A549 (cell line): ENCODE results near the gene GPR183. TPM values are rescaled to one million over a fixed set of nuclear protein-coding genes. Genes with fewer than 3 reads are reported as not detected.
A peak's percentile ranks its signal among the peaks of the same experiment; 100 is the strongest.

ENCODE experiments used
- ATAC-seq, 2 experiments: fragments of 200-7000 bp in 1 of 2; fragments of >200 bp in 1 of 2; cut with Nextera tagmentation in 1 of 2; cut with Tn5 transposase in 1 of 2; 3 replicates each; pipeline versions ENCODE4 v1.8.0 to v1.9.1; 2018 to 2020; ENCODE audit warnings: mild to moderate bottlenecking in 1 of 2, moderate library complexity in 1 of 2
- CTCF ChIA-PET: fragments of 300-600 bp; sonication (Branson Sonifier 250); formaldehyde crosslinking; extraction: SDS; loops from one replicate; lab custom pipeline; 2021; ENCODE audit warnings: antibody characterized with exemption, inconsistent platforms; lab: Yijun Ruan, JAX
- POLR2A ChIA-PET: fragments of 350-600 bp; formaldehyde crosslinking; extraction: SDS; loops from one replicate; lab custom pipeline; 2021; ENCODE audit warnings: antibody characterized with exemption, inconsistent platforms; lab: Yijun Ruan, JAX
- DNase-seq, 2 experiments: peaks; one replicate each; pipeline versions ENCODE4 v3.0.0 to v3.0.0-alpha.2; 2011 to 2016; ENCODE audit warnings: low read depth in 1 of 2, low spot score in 1 of 2
- FAIRE-seq: peaks from 2 replicates; lab custom pipeline; 2011; peaks lifted over from hg19 to GRCh38; lab: Jason Lieb, UNC
- H3K27ac ChIP-seq, 2 experiments: fragments of >200 bp; sonication (Bioruptor Twin); formaldehyde crosslinking; 3 replicates each; pipeline ENCODE4 v1.5.1; 2016 to 2017
- H3K4me1 ChIP-seq: fragments of >200 bp; sonication (Bioruptor Twin); formaldehyde crosslinking; 3 replicates; pipeline ENCODE4 v1.6.1; 2016
- H3K4me2 ChIP-seq: fragments of >200 bp; sonication (Bioruptor Twin); formaldehyde crosslinking; 3 replicates; pipeline ENCODE4 v1.6.1; 2016
- H3K4me3 ChIP-seq: fragments of >200 bp; sonication (Bioruptor Twin); formaldehyde crosslinking; 3 replicates; pipeline ENCODE4 v1.5.1; 2016
- H3K9me3 ChIP-seq: fragments of >200 bp; sonication (Bioruptor Twin); formaldehyde crosslinking; 3 replicates; pipeline ENCODE4 v1.6.1; 2016
- CBX2 ChIP-seq: fragments of 200-600 bp; sonication (generic); IDR thresholded peaks from 2 replicates; pipeline ENCODE4 v1.6.1; 2016; ENCODE audit warnings: low read depth, mild to moderate bottlenecking, borderline replicate concordance
- CBX8 ChIP-seq: fragments of 200-600 bp; sonication (generic); IDR thresholded peaks from 2 replicates; pipeline ENCODE4 v1.6.1; 2016
- ELK1 ChIP-seq: fragments of 150-350 bp; IDR thresholded peaks from 2 replicates; pipeline ENCODE4 v1.6.1; 2014; ENCODE audit warnings: low read depth, mild to moderate bottlenecking, low read length
- FOSB ChIP-seq: fragments of 250-450 bp; sonication (Bioruptor Pico); IDR thresholded peaks from 2 replicates; pipeline ENCODE4 v1.5.0; 2020; ENCODE audit warnings: mild to moderate bottlenecking, moderate library complexity
- HES2 ChIP-seq: fragments of >200 bp; sonication (Bioruptor Twin); formaldehyde crosslinking; IDR thresholded peaks from 2 replicates; pipeline ENCODE4 v1.6.1; 2016
- HEYL ChIP-seq: fragments of 250-450 bp; sonication (Bioruptor Pico); IDR thresholded peaks from 2 replicates; pipeline ENCODE4 v1.8.0; 2021; ENCODE audit warnings: mild to moderate bottlenecking, moderate library complexity
- HOXB13 ChIP-seq: fragments of 250-450 bp; sonication (Bioruptor Pico); IDR thresholded peaks from 2 replicates; pipeline ENCODE4 v1.5.0; 2020; ENCODE audit warnings: low read depth, mild to moderate bottlenecking, moderate library complexity
- KDM5A ChIP-seq: fragments of 200-600 bp; sonication (generic); IDR thresholded peaks from 2 replicates; pipeline ENCODE4 v1.6.1; 2016; ENCODE audit warnings: antibody characterized with exemption, mild to moderate bottlenecking
- MAFK ChIP-seq: fragments of 450-650 bp; IDR thresholded peaks from 2 replicates; pipeline ENCODE4 v1.6.1; 2014; ENCODE audit not compliant: partially characterized antibody
- MAX ChIP-seq: IDR thresholded peaks from 2 replicates; pipeline ENCODE4 v1.6.1; 2012
- MAZ ChIP-seq: fragments of 150-350 bp; IDR thresholded peaks from 2 replicates; pipeline ENCODE4 v1.6.1; 2014; ENCODE audit warnings: antibody characterized with exemption, low read depth, low read length, borderline replicate concordance
- NFE2L2 ChIP-seq: fragments of 150-350 bp; conservative IDR thresholded peaks from 2 replicates; pipeline ENCODE4 v1.6.1; 2014; ENCODE audit warnings: low read length
- NPAS2 ChIP-seq: fragments of 250-450 bp; sonication (Bioruptor Pico); IDR thresholded peaks from 2 replicates; pipeline ENCODE4 v1.8.0; 2022; ENCODE audit warnings: mild to moderate bottlenecking, moderate library complexity, borderline replicate concordance
- POLR2AphosphoS2 ChIP-seq: conservative IDR thresholded peaks from 2 replicates; pipeline ENCODE4 v1.6.1; 2012; ENCODE audit warnings: low read length, improper control_type of control experiment, inconsistent platforms
- RAD21 ChIP-seq, 2 experiments: fragments of >200 bp in 1 of 2; sonication (Bioruptor Twin) in 1 of 2; formaldehyde crosslinking in 1 of 2; IDR thresholded peaks in 1 of 2; conservative IDR thresholded peaks in 1 of 2; 2 replicates in 1 of 2; 3 replicates in 1 of 2; pipeline ENCODE4 v1.6.1; 2012 to 2018; ENCODE audit warnings: inconsistent platforms in 1 of 2
- TP53 ChIP-seq: fragments of 250-450 bp; sonication (Bioruptor Pico); IDR thresholded peaks from 2 replicates; pipeline ENCODE4 v1.5.0; 2021; ENCODE audit warnings: mild to moderate bottlenecking, moderate library complexity
- ZC3H11A ChIP-seq: fragments of 450-650 bp; IDR thresholded peaks from 2 replicates; pipeline ENCODE4 v1.6.1; 2014; ENCODE audit warnings: antibody characterized with exemption, mild to moderate bottlenecking
- ZSCAN20 ChIP-seq: fragments of 250-450 bp; sonication (Bioruptor Pico); IDR thresholded peaks from 2 replicates; pipeline ENCODE4 v1.8.0; 2022; ENCODE audit warnings: mild to moderate bottlenecking, moderate library complexity
- WGBS: methylation state at CpG from one replicate; pipeline ENCODE4 v1.1.6; 2017; ENCODE audit errors: missing lambda C conversion rate; 5-methylcytosine and 5-hydroxymethylcytosine counted together
- polyA plus RNA-seq, 4 experiments: library from polyadenylated mRNA; depleted of rRNA in 3 of 4; stranded (reverse); fragments of >200 nt; fragmentation: RNase III in 1 of 4; extraction: RNeasy Plus Mini Kit Qiagen cat#74134 plus additional on column Dnase treatment in 1 of 4; gene quantifications; 2 replicates in 3 of 4; 3 replicates in 1 of 4; pipeline ENCODE4 v1.2.3, GENCODE V29; 2011 to 2017
- TF ChIP-seq, protein P1 (sequence below): fragments of >200 bp; sonication (Bioruptor Twin); formaldehyde crosslinking; IDR thresholded peaks from 3 replicates; pipeline ENCODE4 v1.5.1; 2016
- TF ChIP-seq, protein P2 (sequence below): fragments of 250-450 bp; sonication (Bioruptor Pico); IDR thresholded peaks from 2 replicates; pipeline ENCODE4 v1.5.0; 2021; ENCODE audit warnings: mild to moderate bottlenecking, moderate library complexity, borderline replicate concordance
- TF ChIP-seq, protein P3 (sequence below): fragments of 250-450 bp; sonication (Bioruptor Pico); IDR thresholded peaks from 2 replicates; pipeline ENCODE4 v1.5.0; 2020; ENCODE audit warnings: low read depth, mild to moderate bottlenecking, moderate library complexity

Gene GPR183
- polyA plus RNA-seq, 2 of the 4 experiments (the other 2 are of a cell fraction), result not detected

DNA sequence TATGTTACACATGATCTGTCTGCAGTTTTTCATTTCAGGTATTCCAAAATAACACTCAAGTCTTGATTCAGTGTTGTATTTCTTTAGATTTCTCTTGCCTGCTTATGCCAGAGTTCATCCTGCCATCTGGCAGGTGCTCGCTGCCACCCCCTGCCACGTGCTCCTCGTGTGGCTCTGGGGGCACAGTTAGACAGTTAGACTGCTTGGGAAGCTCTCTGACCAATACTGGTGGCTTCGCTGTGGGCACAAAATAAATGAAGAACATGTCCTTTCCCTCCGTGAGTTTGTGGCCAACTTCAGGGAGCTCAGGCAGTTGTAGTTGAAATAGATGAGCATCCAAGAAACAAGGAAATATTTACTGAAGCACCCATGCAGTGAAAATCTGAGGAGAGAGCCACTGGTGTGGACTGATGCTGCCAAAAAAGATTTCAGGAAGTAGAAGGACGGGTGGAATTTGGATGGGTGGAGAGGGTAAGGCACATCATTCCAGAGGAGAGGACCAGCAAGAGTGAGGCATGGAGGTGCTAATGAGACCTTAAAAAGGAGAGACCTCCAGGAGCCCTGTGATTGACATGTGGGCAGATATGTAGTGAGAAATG is 37.5 kb upstream of the GPR183 start:
- 89% methylated on average over 6 of the region's 6 CpGs for WGBS
- Histone ChIP-seq H3K4me1 (no peaks in the 10 kb centered on the region), H3K27ac (no peak overlapping the region), H3K9me3 (no peaks in the 10 kb centered on the region), H3K4me2 (no peak overlapping the region), H3K4me3 (no peak overlapping the region)
- no peak for FAIRE-seq
- TF ChIP-seq KDM5A, result no peak
- TF ChIP-seq, protein P1, sequence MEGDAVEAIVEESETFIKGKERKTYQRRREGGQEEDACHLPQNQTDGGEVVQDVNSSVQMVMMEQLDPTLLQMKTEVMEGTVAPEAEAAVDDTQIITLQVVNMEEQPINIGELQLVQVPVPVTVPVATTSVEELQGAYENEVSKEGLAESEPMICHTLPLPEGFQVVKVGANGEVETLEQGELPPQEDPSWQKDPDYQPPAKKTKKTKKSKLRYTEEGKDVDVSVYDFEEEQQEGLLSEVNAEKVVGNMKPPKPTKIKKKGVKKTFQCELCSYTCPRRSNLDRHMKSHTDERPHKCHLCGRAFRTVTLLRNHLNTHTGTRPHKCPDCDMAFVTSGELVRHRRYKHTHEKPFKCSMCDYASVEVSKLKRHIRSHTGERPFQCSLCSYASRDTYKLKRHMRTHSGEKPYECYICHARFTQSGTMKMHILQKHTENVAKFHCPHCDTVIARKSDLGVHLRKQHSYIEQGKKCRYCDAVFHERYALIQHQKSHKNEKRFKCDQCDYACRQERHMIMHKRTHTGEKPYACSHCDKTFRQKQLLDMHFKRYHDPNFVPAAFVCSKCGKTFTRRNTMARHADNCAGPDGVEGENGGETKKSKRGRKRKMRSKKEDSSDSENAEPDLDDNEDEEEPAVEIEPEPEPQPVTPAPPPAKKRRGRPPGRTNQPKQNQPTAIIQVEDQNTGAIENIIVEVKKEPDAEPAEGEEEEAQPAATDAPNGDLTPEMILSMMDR, result no peak
- TF ChIP-seq NFE2L2, result no peak
- TF ChIP-seq FOSB, result no peak
- TF ChIP-seq ZC3H11A, result no peak
- TF ChIP-seq MAX, result no peak
- no peak for TF ChIP-seq NPAS2
- TF ChIP-seq ZSCAN20 (CRISPR knock-in tag), result no peak
- no peak for TF ChIP-seq HES2
- TF ChIP-seq, protein P2, sequence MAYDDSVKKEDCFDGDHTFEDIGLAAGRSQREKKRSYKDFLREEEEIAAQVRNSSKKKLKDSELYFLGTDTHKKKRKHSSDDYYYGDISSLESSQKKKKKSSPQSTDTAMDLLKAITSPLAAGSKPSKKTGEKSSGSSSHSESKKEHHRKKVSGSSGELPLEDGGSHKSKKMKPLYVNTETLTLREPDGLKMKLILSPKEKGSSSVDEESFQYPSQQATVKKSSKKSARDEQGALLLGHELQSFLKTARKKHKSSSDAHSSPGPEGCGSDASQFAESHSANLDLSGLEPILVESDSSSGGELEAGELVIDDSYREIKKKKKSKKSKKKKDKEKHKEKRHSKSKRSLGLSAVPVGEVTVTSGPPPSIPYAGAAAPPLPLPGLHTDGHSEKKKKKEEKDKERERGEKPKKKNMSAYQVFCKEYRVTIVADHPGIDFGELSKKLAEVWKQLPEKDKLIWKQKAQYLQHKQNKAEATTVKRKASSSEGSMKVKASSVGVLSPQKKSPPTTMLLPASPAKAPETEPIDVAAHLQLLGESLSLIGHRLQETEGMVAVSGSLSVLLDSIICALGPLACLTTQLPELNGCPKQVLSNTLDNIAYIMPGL (CRISPR knock-in tag), result no peak
- TF ChIP-seq HEYL (CRISPR knock-in tag), result no peak
- TF ChIP-seq CBX8, result no peak
- TF ChIP-seq, protein P3, sequence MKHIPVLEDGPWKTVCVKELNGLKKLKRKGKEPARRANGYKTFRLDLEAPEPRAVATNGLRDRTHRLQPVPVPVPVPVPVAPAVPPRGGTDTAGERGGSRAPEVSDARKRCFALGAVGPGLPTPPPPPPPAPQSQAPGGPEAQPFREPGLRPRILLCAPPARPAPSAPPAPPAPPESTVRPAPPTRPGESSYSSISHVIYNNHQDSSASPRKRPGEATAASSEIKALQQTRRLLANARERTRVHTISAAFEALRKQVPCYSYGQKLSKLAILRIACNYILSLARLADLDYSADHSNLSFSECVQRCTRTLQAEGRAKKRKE (CRISPR knock-in tag), result no peak
- no peak for ATAC-seq
- CTCF ChIA-PET, result no interaction called here
- POLR2A ChIA-PET, result no interaction called here
- no peak for DNase-seq

- Histone ChIP-seq H3K27ac (no peak overlapping the region), H3K9me3 (no peaks in the 10 kb centered on the region), H3K4me3 (no peak overlapping the region), H3K4me2 (no peak overlapping the region), H3K4me1 (no peaks in the 10 kb centered on the region)
- TF ChIP-seq HOXB13 (CRISPR knock-in tag), result no peak
- DNase-seq, result peak in 1 of 2 experiments; percentile 2
- POLR2A ChIA-PET, result no interaction called here
- peak in 1 of 2 experiments; percentile 50; a peak in 1 of 6 replicates for ATAC-seq
- 80% methylated on average over 8 of the region's 10 CpGs for WGBS
- CTCF ChIA-PET, result no interaction called here
- no peak for FAIRE-seq
These were observed 35.6 kb upstream of the GPR183 start for GRCh38 chr13:99342723-99343315.

DNA sequence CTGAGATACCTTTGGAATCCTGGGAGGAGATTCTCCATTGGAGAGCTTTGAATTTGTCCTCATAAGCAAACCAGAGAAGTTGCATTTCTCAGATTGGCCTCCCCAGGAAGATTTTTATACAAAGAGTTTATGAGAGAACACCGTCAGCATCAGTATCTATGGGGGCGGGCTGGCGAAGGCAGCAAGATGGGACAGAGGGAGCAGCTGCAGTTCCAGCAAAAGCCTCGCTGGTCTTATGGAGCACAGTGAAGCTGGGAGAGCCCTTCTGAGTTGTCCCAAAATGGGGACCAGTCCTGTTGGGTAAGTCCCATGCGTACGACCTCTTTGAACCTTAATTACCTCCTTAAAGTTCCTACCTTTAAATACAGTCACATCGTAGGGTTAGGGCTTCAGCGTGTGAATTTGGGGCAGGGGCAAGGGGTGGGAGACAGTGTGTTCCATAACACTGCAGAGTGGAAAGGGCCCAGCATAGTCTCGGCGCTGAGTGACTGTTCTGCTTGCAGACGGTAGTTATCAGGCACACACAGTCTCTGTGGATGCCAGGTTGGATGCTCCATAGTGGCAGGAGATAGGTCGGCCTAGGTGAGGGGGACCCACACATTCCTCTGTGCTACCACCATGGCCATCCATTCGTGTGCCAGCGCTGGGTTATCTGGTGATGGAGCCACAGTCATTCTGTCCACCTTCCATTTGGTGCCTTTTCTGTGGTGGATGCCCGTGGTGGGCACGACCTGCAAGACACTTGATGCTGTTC is 34.9 kb upstream of the GPR183 start:
- no peak overlapping the region for H3K27ac ChIP-seq
- ATAC-seq (no peak), FAIRE-seq (no peak), DNase-seq (no peak)
- no peak for TF ChIP-seq MAFK
- no peak for TF ChIP-seq RAD21 (conservative IDR thresholded peaks at IDR 0.05 in 1 of 2, IDR thresholded peaks at IDR 0.05 in 1 of 2)
- TF ChIP-seq POLR2AphosphoS2, result no peak
- no peak for TF ChIP-seq MAZ
- no peak for TF ChIP-seq CBX2
- TF ChIP-seq HOXB13 (CRISPR knock-in tag), result no peak
- no peak for TF ChIP-seq TP53 (CRISPR knock-in tag)
- TF ChIP-seq ELK1, result no peak
- TF ChIP-seq HES2, result no peak
- POLR2A ChIA-PET, result no interaction called here
- H3K4me3 ChIP-seq, result no peak overlapping the region
- 98% methylated on average over 13 of the region's 16 CpGs for WGBS
- CTCF ChIA-PET, result no interaction called here
- H3K4me2 ChIP-seq, result no peak overlapping the region
- no peaks in the 10 kb centered on the region for H3K9me3 ChIP-seq
- H3K4me1 ChIP-seq, result no peaks in the 10 kb centered on the region
